HG02610 (cell line): ENCODE measurements around the gene GPR89A.
"Not testable (repeated sequence)": the region's sequence is repeated elsewhere in the genome, so short reads cannot be mapped to it uniquely, and the experiment has no call there.

Experiments
- ATAC-seq: cut with Tn5 transposase; IDR thresholded peaks from one replicate; pipeline ENCODE4 v1.9.1; 2021; ENCODE audit warnings: mild to moderate bottlenecking, moderate library complexity; ENCODE audit not compliant: unreplicated experiment

GPR89A gene

GRCh38 chr1:145607833-145608733, at the start of gene GPR89A:
TSS of gene GPR89A (plus strand) at chr1:145607988. CDS start at chr1:145608134, 146 bp downstream.
- peak; percentile 97 for ATAC-seq

GRCh38 chr1:145586820-145587219, 21.0 kb upstream of the GPR89A start:
- not testable (repeated sequence) for ATAC-seq

GRCh38 chr1:145590806-145591205, 17.0 kb upstream of the GPR89A start:
- ATAC-seq = not testable (repeated sequence)

GRCh38 chr1:145592347-145592746, 15.4 kb upstream of the GPR89A start:
- ATAC-seq = not testable (repeated sequence)

- not testable (repeated sequence) for ATAC-seq
Observed at GRCh38 chr1:145595421-145595820, 12.4 kb upstream of the GPR89A start.

GRCh38 chr1:145596236-145596635, 11.6 kb upstream of the GPR89A start:
- ATAC-seq = not testable (repeated sequence)

- ATAC-seq = not testable (repeated sequence)
Observed at GRCh38 chr1:145599426-145599825, 8.4 kb upstream of the GPR89A start.

- no peak for ATAC-seq
Observed at GRCh38 chr1:145601593-145601992, 6.2 kb upstream of the GPR89A start.

- ATAC-seq = not testable (repeated sequence)
Observed at GRCh38 chr1:145606840-145607239, 948 bp upstream of the GPR89A start.

- not testable (repeated sequence) for ATAC-seq
Observed at GRCh38 chr1:145607289-145607688, 499 bp upstream of the GPR89A start.

- ATAC-seq = not testable (repeated sequence)
Observed at GRCh38 chr1:145610744-145611143, 3.0 kb downstream of the GPR89A start.

GRCh38 chr1:145620073-145620472, 12.3 kb downstream of the GPR89A start:
- not testable (repeated sequence) for ATAC-seq

GRCh38 chr1:145622177-145622576, 14.4 kb downstream of the GPR89A start:
- ATAC-seq = not testable (repeated sequence)

GRCh38 chr1:145636237-145636636, 28.4 kb downstream of the GPR89A start:
- not testable (repeated sequence) for ATAC-seq

- not testable (repeated sequence) for ATAC-seq
Observed at GRCh38 chr1:145641886-145642285, 34.1 kb downstream of the GPR89A start.

- ATAC-seq = peak; percentile 48
Observed at GRCh38 chr1:145643990-145644389, 36.2 kb downstream of the GPR89A start.

GRCh38 chr1:145656245-145656943, 48.6 kb downstream of the GPR89A start:
- not testable (repeated sequence) for ATAC-seq

GRCh38 chr1:145662502-145662901, 54.7 kb downstream of the GPR89A start:
- peak; percentile 59 for ATAC-seq

GRCh38 chr1:145665015-145665414, 57.2 kb downstream of the GPR89A start:
- not testable (repeated sequence) for ATAC-seq

- ATAC-seq = not testable (repeated sequence)
Observed at GRCh38 chr1:145670995-145671745, 63.4 kb downstream of the GPR89A start.

GRCh38 chr1:145673217-145673616, 65.4 kb downstream of the GPR89A start:
- not testable (repeated sequence) for ATAC-seq
